Inflammatory macrophage treated with lipopolysaccharide for 4 hours (primary cell): ENCODE data around the gene PYCARD.
"Not testable (repeated sequence)": the region's sequence is repeated elsewhere in the genome, so short reads cannot be mapped to it uniquely, and the experiment has no call there.

ENCODE experiments used
- DNase-seq: peaks from one replicate; pipeline ENCODE4 v3.0.0-alpha.2; 2020

PYCARD gene

DNA sequence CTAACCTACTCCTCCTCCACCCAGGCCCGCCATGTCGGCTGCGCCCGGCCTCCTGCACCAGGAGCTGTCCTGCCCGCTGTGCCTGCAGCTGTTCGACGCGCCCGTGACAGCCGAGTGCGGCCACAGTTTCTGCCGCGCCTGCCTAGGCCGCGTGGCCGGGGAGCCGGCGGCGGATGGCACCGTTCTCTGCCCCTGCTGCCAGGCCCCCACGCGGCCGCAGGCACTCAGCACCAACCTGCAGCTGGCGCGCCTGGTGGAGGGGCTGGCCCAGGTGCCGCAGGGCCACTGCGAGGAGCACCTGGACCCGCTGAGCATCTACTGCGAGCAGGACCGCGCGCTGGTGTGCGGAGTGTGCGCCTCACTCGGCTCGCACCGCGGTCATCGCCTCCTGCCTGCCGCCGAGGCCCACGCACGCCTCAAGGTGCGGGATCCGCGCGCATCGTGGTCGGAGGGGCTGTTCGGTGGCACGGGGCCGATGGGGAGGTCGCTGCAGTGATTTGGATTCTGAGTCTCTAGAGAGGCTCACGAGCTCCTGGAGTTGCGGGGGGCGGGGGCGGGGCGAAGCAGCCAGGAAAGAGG is 12.2 kb upstream of the PYCARD start:
- no peak for DNase-seq

GRCh38 chr16:31213877-31214707 is 11.5 kb upstream of the PYCARD start, which contains the start of gene TRIM72:
Gene TRIM72 (plus strand): TSS chr16:31214119. CDS start chr16:31214739, 620 bp downstream.
- DNase-seq, result no peak

- DNase-seq, result no peak
These were observed 10.8 kb upstream of the PYCARD start for GRCh38 chr16:31213342-31213741.

- DNase-seq, result no peak
These were observed 4.2 kb upstream of the PYCARD start for GRCh38 chr16:31206776-31207175.

DNA sequence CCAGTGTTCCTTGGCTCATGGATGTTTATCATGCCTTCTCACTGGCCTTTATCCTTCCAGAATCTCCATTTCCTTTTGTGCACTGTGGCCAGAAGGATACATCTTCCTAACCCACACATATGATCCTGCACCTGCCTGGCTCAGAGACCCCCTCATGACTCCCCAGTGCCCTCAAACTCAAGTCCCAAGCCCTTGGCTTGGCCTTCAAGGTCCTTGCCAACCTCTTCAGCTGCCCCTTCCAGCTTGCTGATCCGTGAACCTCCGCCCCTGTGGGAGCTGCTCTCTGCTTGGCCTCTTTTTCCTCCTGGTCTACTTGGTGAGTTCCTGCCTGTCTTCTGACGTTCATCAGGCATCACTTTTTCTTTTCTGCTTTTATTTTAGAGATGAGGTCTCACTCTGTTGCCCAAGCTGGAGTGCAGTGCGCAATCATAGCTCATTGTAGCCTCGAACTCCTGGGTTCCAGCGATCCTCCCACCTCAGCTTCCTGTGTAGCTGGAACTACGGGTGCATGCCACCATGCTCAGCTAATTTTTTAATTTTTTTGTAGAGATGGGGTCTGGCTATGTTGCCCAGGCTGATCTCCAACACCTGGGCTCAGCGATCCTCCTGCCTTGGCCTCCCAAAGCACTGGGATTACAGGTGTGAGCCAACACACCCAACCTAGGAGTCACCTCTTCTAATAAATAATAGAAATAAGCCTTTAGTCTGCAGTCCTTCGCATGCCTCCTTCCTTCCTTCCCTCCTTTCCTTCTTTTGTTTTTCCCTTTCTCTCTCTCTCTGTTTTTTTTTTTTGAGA is 2.5 kb upstream of the PYCARD start:
- no peak for DNase-seq

GRCh38 chr16:31201582-31202413 is 762 bp downstream of the PYCARD start:
- peak; percentile 55 for DNase-seq

DNA sequence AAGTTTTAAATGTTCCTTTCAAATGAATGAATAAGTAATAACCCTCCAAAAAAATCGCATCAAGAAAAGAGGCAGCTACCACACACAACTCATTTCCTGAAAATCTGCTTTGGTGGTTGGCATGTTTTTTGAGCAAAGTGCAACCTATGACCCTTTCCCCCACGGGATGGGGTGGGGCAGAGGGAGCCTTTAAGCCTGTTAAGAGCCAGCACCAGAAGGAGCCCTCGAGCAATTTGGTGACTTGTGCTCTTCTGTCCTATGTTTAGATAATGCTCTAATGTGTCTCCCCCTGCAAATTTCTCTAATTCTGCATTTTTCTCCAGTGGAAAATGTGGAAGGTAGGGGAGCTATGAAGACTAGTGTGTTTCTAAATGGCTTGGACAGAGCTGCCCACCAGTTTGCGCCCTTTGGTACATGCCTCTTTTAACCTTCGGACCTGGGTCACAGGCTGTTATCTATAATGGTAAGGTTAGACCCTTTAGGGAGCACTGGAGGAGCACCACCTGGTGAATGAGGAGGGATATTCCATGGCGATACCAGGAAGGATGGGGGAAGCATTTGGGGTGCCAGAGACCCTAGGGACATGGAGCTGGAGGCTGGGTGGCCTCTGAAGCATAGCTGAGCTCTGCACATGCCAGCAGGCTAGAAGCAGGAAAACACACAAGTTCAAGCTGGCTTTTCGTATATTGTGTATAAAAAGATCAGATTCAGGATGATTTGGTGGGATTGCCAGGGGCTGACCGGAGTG is 1.6 kb downstream of the PYCARD start:
- peak; percentile 59 for DNase-seq

DNA sequence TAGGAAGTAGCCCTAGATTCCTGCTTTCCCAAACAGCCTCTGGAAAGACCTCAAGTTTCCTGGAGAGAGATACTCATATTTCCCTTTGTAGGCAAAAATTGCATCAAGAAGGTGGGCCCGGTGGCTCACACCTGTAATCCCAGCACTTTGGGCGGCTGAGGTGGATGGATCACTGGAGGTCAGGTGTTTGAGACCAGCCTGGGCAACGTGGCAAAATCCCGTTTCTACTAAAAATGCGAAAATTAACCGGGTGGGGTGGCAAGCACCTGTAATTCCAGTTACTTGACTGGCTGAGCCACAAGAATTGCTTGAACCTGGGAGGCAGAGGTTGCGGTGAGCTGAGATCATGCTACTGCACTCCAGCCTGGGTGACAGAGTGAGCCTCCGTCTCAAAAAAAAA is 2.4 kb downstream of the PYCARD start:
- DNase-seq, result not testable (repeated sequence)

- no peak for DNase-seq
These were observed 3.0 kb downstream of the PYCARD start for GRCh38 chr16:31199430-31200041.

GRCh38 chr16:31198207-31198882 is 4.2 kb downstream of the PYCARD start:
- no peak for DNase-seq

- DNase-seq, result no peak
These were observed 6.1 kb downstream of the PYCARD start for GRCh38 chr16:31196324-31197088.

DNA sequence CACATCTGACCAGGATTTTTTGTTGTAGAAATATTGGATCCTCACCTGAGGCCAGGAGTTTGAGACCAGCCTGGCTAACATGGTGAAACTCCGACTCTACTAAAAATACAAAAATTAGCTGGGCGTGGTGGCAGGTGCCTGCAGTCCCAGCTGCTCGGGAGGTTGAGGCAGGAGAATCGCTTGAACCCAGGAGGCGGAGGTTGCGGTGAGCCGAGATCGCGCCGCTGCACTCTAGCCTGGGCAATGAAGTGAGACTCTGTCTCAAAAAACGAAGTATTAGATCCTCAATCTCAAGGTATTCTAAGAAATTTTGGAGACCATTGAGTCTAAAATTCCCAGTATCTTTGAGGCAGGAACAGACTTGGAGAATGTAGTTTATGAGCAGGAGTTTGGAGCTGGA is 6.7 kb downstream of the PYCARD start:
- not testable (repeated sequence) for DNase-seq

GRCh38 chr16:31194898-31195297 is 7.7 kb downstream of the PYCARD start:
- no peak for DNase-seq

GRCh38 chr16:31193874-31194273 is 8.7 kb downstream of the PYCARD start:
- no peak for DNase-seq

DNA sequence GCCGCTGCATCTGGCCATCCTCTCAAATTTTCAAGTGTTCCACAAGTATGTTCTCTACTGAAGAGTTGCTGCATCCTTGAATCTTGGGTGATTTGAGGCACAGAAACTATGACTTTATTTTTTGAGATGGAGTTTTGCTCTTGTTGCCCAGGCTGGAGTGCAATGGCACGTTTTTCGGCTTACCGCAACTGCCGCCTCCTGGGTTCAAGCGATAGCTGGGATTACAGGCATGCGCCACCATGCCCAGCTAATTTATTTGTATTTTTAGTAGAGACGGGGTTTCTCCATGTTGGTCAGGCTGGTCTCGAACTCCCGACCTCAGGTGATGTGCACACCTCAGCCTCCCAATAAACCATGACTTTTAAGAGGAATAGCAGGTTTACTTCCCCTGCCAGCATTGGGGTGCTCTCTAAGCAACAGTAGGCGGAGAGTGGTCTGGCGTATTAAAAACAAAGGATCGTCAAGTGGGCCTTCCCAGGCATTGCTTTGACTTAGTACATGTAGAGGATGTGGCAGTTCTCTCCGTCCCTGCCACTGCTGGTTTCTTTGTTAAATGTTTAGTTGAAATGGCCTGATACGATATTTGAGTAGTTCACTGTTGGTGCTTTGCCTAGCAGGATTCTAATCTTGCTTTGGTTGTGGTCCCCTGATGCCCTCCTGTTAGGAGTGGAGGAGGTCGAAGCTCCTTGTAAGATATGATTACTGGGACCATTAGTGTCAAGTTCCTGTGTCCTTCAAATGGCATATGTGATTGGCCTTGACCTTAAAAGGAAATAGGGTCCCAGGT is 9.5 kb downstream of the PYCARD start:
- no peak for DNase-seq

GRCh38 chr16:31191697-31192428 is 10.7 kb downstream of the PYCARD start:
- DNase-seq, result no peak

DNA sequence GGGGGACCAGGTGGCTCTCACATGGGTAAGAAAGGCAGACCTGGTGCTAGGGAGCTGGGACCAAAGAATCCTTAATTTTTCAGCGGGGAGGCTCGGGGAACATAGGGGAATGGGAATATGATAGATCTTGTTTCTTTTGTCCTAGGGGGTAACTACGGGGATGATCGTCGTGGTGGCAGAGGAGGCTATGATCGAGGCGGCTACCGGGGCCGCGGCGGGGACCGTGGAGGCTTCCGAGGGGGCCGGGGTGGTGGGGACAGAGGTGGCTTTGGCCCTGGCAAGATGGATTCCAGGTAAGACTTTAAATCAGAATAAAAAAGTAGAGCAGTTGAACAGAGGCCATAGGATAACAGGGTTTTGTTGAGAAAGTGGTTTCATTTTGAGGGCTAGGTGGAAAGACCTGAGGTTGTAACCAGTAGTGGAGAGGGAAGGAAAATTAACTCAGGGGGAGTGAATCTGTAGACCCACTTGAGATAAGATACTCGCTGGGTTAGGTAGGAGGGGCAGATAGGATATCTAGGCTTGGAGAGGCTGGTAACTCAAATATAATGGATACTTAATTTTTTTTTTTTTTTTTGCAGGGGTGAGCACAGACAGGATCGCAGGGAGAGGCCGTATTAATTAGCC is 11.6 kb downstream of the PYCARD start:
- DNase-seq, result no peak

- no peak for DNase-seq
These were observed 12.5 kb downstream of the PYCARD start for GRCh38 chr16:31190061-31190460.
